HepG2 (cell line): Measurements from ENCODE around the gene CLPTM1. TPM values are rescaled to one million over a fixed set of nuclear protein-coding genes. Genes with fewer than 3 reads are reported as not detected.

ENCODE experiments used
- MIXL1 ChIP-seq: IDR thresholded peaks from 2 replicates; pipeline ENCODE4 v1.6.1; 2016
- MYC ChIP-seq: sonication (generic); formaldehyde crosslinking; IDR thresholded peaks from 2 replicates; pipeline ENCODE4 v1.9.0; 2021; ENCODE audit warnings: missing genetic modification reagents, borderline replicate concordance
- NONO ChIP-seq, 2 experiments: fragments of 450-650 bp in 1 of 2; sonication (generic) in 1 of 2; formaldehyde crosslinking in 1 of 2; IDR thresholded peaks in 1 of 2; conservative IDR thresholded peaks in 1 of 2; 2 replicates each; pipeline versions ENCODE4 v1.6.1 to v1.8.0; 2017 to 2022; ENCODE audit warnings: mild to moderate bottlenecking in 1 of 2, missing genetic modification reagents in 1 of 2, moderate library complexity in 1 of 2
- PAX8 ChIP-seq: sonication (generic); formaldehyde crosslinking; IDR thresholded peaks from 2 replicates; pipeline ENCODE4 v1.8.0; 2022; ENCODE audit warnings: mild to moderate bottlenecking, missing genetic modification reagents, borderline replicate concordance
- RBFOX2 ChIP-seq: fragments of 200-400 bp; formaldehyde crosslinking; IDR thresholded peaks from 2 replicates; pipeline ENCODE4 v1.6.1; 2017; ENCODE audit warnings: low read depth, mild to moderate bottlenecking, low read length
- SAFB2 ChIP-seq: sonication (generic); formaldehyde crosslinking; IDR thresholded peaks from 2 replicates; pipeline ENCODE4 v1.5.1; 2020; ENCODE audit warnings: missing genetic modification reagents, low read depth, mild to moderate bottlenecking, borderline replicate concordance
- ZC3H13 ChIP-seq: sonication (generic); formaldehyde crosslinking; IDR thresholded peaks from 2 replicates; pipeline ENCODE4 v1.8.1; 2023; ENCODE audit warnings: mild to moderate bottlenecking, missing genetic modification reagents, moderate library complexity
- ZKSCAN8 ChIP-seq: IDR thresholded peaks from 2 replicates; pipeline ENCODE4 v1.6.1; 2016; ENCODE audit warnings: borderline replicate concordance, missing genetic modification reagents, missing compliant biosample characterization
- ZMAT3 ChIP-seq: sonication (generic); formaldehyde crosslinking; conservative IDR thresholded peaks from 2 replicates; pipeline ENCODE4 v1.7.0; 2021; ENCODE audit warnings: missing genetic modification reagents
- ZNF274 ChIP-seq: sonication (generic); formaldehyde crosslinking; IDR thresholded peaks from 2 replicates; pipeline ENCODE4 v1.5.1; 2020; ENCODE audit warnings: mild to moderate bottlenecking, missing genetic modification reagents
- polyA plus RNA-seq, 8 experiments: library from polyadenylated mRNA; depleted of rRNA in 3 of 8; stranded (reverse) in 7 of 8; unstranded in 1 of 8; fragments of >200 nt; fragmentation: Illumina TruSeq in 4 of 8; extraction: Trizol in 4 of 8; gene quantifications; 2 replicates each; pipeline versions ENCODE4 v1.2.1 to v1.2.3, GENCODE V29; 2011 to 2016; ENCODE audit warnings: low read depth in 4 of 8, missing spikeins in 1 of 8, mixed read lengths in 1 of 8; ENCODE audit not compliant: insufficient read depth in 1 of 8
- total RNA-seq, 5 experiments: library from RNA; depleted of rRNA; stranded (reverse); fragments of >200 nt; fragmentation: Illumina TruSeq; extraction: Trizol; gene quantifications; 2 replicates each; pipeline ENCODE4 v1.2.3, GENCODE V29; 2016; ENCODE audit warnings: low read depth in 1 of 5
- TF ChIP-seq, protein P1 (sequence below): sonication (generic); formaldehyde crosslinking; IDR thresholded peaks from 2 replicates; pipeline ENCODE4 v1.9.0; 2022; ENCODE audit warnings: missing genetic modification reagents, mild to moderate bottlenecking, borderline replicate concordance
- TF ChIP-seq, protein P2 (sequence below): IDR thresholded peaks from 2 replicates; pipeline ENCODE4 v1.6.1; 2016; ENCODE audit warnings: low read depth, control low read depth
- TF ChIP-seq, protein P3 (sequence below): sonication (generic); formaldehyde crosslinking; IDR thresholded peaks from 2 replicates; pipeline ENCODE4 v1.4.0; 2020; ENCODE audit warnings: mild to moderate bottlenecking, missing genetic modification reagents
- TF ChIP-seq, protein P4 (sequence below): sonication (generic); formaldehyde crosslinking; IDR thresholded peaks from 2 replicates; pipeline ENCODE4 v1.4.0; 2020; ENCODE audit warnings: missing genetic modification reagents
- TF ChIP-seq, protein P5 (sequence below): sonication (generic); formaldehyde crosslinking; IDR thresholded peaks from 2 replicates; pipeline ENCODE4 v1.8.1; 2023; ENCODE audit warnings: mild to moderate bottlenecking, missing genetic modification reagents, borderline replicate concordance
- TF ChIP-seq, protein P6 (sequence below): sonication (generic); formaldehyde crosslinking; IDR thresholded peaks from 2 replicates; pipeline ENCODE4 v1.8.1; 2023; ENCODE audit warnings: mild to moderate bottlenecking, moderate library complexity, missing genetic modification reagents

The CLPTM1 gene
- total and polyA plus RNA-seq, 2 of the 13 experiments (the other 11 are each of a cell fraction or from before 2014, with no cell fraction given) = 34.9 to 42.8 TPM

DNA sequence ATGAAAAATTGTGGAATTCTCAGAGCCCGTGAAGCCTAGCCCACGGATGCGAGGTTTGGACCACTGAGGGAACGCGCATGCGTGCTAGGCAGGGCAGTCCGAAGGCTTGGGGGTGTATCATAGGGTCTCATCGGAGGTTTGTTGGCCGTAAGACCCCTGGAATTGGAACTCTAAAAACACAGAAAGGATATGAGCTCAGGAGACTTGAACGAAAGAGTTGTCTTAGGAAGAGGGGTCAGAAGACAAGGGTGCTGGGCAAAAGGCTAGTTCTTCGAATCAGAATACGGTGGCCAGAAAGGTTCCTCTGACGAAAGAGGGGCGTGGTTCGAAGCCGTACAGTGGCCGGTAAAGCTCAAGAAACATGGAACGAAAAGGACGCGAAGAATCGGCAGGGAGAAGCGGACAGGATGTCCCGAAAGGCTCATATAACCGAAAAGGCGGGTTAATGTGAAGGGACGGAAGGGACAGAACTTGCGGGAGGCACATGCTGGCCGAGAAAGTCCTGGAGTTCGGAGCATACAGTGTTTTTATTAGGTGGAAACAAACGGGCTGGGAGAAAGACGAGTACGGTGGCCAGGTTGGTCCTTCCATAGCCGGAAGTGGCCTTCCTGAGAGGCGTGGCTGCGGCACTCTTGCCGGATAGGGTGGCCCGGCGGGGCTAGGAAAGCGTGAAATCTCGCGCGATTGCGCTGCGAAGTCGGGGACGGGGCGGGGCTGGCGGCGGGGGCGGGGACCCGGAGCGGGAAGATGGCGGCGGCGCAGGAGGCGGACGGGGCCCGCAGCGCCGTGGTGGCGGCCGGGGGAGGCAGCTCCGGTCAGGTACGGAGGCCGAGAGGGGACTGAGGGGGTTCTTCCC lies at the start of gene CLPTM1 (continued):
- TF ChIP-seq MIXL1 (CRISPR knock-in tag) (peak; percentile 11; the same call in 1 of the 2 replicates), ZKSCAN8 (CRISPR knock-in tag) (no peak), ZNF274 (CRISPR knock-in tag) (0 out of 2 replicates have a peak, but pooled peaks have one; percentile 33), ZC3H13 (no peak; the same call in 1 of the 2 replicates), SAFB2 (no peak), PAX8 (CRISPR knock-in tag) (no peak), MYC (peak; percentile 62; the same call in 1 of the 2 replicates), NONO (IDR thresholded peaks at IDR 0.05) (no peak), NONO (CRISPR knock-in tag; conservative IDR thresholded peaks at IDR 0.05) (no peak), ZMAT3 (CRISPR knock-in tag) (no peak), RBFOX2 (peak; percentile 89)
- TF ChIP-seq, protein P1, sequence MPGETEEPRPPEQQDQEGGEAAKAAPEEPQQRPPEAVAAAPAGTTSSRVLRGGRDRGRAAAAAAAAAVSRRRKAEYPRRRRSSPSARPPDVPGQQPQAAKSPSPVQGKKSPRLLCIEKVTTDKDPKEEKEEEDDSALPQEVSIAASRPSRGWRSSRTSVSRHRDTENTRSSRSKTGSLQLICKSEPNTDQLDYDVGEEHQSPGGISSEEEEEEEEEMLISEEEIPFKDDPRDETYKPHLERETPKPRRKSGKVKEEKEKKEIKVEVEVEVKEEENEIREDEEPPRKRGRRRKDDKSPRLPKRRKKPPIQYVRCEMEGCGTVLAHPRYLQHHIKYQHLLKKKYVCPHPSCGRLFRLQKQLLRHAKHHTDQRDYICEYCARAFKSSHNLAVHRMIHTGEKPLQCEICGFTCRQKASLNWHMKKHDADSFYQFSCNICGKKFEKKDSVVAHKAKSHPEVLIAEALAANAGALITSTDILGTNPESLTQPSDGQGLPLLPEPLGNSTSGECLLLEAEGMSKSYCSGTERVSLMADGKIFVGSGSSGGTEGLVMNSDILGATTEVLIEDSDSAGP (CRISPR knock-in tag) = peak; percentile 74; the same call in 1 of the 2 replicates
- TF ChIP-seq, protein P2, sequence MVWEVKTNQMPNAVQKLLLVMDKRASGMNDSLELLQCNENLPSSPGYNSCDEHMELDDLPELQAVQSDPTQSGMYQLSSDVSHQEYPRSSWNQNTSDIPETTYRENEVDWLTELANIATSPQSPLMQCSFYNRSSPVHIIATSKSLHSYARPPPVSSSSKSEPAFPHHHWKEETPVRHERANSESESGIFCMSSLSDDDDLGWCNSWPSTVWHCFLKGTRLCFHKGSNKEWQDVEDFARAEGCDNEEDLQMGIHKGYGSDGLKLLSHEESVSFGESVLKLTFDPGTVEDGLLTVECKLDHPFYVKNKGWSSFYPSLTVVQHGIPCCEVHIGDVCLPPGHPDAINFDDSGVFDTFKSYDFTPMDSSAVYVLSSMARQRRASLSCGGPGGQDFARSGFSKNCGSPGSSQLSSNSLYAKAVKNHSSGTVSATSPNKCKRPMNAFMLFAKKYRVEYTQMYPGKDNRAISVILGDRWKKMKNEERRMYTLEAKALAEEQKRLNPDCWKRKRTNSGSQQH = no peak
- TF ChIP-seq, protein P3, sequence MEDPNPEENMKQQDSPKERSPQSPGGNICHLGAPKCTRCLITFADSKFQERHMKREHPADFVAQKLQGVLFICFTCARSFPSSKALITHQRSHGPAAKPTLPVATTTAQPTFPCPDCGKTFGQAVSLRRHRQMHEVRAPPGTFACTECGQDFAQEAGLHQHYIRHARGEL (CRISPR knock-in tag) = 0 out of 2 replicates have a peak, but pooled peaks have one; percentile 61
- TF ChIP-seq, protein P4, sequence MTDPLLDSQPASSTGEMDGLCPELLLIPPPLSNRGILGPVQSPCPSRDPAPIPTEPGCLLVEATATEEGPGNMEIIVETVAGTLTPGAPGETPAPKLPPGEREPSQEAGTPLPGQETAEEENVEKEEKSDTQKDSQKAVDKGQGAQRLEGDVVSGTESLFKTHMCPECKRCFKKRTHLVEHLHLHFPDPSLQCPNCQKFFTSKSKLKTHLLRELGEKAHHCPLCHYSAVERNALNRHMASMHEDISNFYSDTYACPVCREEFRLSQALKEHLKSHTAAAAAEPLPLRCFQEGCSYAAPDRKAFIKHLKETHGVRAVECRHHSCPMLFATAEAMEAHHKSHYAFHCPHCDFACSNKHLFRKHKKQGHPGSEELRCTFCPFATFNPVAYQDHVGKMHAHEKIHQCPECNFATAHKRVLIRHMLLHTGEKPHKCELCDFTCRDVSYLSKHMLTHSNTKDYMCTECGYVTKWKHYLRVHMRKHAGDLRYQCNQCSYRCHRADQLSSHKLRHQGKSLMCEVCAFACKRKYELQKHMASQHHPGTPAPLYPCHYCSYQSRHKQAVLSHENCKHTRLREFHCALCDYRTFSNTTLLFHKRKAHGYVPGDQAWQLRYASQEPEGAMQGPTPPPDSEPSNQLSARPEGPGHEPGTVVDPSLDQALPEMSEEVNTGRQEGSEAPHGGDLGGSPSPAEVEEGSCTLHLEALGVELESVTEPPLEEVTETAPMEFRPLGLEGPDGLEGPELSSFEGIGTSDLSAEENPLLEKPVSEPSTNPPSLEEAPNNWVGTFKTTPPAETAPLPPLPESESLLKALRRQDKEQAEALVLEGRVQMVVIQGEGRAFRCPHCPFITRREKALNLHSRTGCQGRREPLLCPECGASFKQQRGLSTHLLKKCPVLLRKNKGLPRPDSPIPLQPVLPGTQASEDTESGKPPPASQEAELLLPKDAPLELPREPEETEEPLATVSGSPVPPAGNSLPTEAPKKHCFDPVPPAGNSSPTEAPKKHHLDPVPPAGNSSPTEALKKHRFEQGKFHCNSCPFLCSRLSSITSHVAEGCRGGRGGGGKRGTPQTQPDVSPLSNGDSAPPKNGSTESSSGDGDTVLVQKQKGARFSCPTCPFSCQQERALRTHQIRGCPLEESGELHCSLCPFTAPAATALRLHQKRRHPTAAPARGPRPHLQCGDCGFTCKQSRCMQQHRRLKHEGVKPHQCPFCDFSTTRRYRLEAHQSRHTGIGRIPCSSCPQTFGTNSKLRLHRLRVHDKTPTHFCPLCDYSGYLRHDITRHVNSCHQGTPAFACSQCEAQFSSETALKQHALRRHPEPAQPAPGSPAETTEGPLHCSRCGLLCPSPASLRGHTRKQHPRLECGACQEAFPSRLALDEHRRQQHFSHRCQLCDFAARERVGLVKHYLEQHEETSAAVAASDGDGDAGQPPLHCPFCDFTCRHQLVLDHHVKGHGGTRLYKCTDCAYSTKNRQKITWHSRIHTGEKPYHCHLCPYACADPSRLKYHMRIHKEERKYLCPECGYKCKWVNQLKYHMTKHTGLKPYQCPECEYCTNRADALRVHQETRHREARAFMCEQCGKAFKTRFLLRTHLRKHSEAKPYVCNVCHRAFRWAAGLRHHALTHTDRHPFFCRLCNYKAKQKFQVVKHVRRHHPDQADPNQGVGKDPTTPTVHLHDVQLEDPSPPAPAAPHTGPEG (CRISPR knock-in tag) = peak; percentile 32
- TF ChIP-seq, protein P5, sequence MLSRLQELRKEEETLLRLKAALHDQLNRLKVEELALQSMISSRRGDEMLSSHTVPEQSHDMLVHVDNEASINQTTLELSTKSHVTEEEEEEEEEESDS (CRISPR knock-in tag) = 0 out of 2 replicates have a peak, but pooled peaks have one; percentile 52
- TF ChIP-seq, protein P6, sequence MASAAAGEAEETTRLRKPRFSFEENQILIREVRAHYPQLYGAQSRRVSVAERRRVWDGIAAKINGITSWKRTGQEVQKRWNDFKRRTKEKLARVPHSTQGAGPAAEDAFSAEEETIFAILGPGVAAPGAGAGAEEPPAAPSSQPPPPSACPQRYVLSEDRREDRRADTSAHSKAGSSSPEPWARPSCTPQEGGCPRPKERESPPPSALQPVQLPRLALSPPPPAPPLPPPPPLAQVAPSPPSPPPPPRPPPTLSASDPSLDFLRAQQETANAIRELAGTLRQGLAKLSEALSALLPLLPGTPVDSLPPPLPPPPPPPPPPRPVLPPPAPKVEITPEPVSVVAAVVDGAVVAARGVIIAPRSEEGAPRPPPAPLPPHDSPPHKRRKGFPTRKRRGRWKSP (CRISPR knock-in tag) = no peak
